GM13977 (cell line): ENCODE results near the gene UBD.

Experiments used
- DNase-seq: peaks from one replicate; pipeline ENCODE4 v3.0.0; 2012; ENCODE audit warnings: low spot score
- CTCF ChIP-seq: IDR thresholded peaks from 2 replicates; pipeline ENCODE4 v1.5.1; 2012; ENCODE audit warnings: mild to moderate bottlenecking, control low read depth; ENCODE audit not compliant: insufficient read depth; ENCODE audit errors: extremely low read depth, missing control alignments
- in situ Hi-C: fragments of 300-500 bp; cut with MboI; formaldehyde crosslinking; loops from one replicate; pipeline ENCODE4 v1.12.0; 2022; ENCODE audit warnings: low sequenced_read_pairs, low pct_unique_long_range_greater_than_20kb, mixed read lengths, inconsistent platforms; ENCODE audit not compliant: unreplicated experiment

The UBD gene

GRCh38 chr6:29553268-29554057 is 6.1 kb downstream of the UBD start:
- peak; percentile 49 for DNase-seq
- no peak for TF ChIP-seq CTCF
- in situ Hi-C loops: no loop called here

- in situ Hi-C loops: no loop called here
- TF ChIP-seq CTCF: no peak
- peak; percentile 88 for DNase-seq
Observed at GRCh38 chr6:29552512-29553051, 7.0 kb downstream of the UBD start.

DNA sequence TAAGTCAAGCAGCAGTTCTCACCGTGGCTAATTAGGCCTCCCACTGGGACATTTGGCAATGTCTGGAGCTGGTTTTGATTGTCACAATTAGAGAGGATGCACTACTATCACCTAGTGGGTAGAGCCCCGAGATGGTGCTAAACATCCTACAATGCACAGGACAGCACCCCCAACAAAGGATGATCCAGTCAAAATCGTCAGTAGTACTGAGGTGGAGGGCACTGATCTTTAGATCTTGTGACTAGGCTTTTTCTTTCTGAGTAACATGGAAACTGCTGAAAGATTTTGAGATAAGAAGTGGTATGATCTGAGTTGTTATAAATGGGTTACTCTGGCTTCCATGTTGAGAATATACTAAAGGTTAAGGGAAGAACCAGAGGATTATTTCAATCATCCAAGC is 12.0 kb downstream of the UBD start:
- TF ChIP-seq CTCF: no peak
- in situ Hi-C loops: no loop called here
- no peak for DNase-seq

DNA sequence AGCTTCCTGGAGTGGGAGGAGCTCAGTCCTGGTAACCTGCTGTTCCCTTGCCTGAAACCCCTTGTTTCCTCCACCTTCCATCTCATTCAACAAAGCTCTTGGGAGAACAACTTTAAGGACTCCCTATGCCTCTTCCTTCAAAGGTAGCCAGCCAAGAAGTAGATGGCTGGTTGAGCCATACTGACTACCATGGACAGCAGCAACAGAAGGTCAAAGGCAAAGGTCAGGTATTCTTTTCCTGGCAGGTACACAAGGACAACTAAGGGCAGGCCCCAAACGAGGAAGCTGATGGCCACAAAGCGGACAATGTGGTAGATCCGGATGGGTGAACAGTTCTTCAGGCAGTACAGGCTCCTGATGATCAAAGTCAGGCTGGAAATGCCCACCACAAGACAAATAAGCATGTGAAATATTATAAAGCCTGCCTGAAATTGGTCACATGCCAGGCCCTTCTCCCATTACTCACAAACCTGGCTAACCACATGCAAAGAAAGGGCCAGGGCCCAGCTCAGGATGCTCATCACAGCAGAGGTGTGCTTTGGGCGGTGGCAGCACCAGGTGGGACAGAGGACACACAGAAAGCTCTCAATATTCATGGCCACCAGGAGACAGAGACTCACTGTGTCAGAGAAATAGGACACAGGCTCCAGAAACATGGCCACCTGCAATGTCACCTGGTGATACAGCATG is 21.7 kb downstream of the UBD start:
- DNase-seq: no peak
- in situ Hi-C loops: no loop called here
- TF ChIP-seq CTCF: no peak

GRCh38 chr6:29532320-29532951 is 27.1 kb downstream of the UBD start:
- DNase-seq: no peak
- in situ Hi-C loops: no loop called here
- TF ChIP-seq CTCF: no peak

- in situ Hi-C loops: no loop called here
- peak; percentile 36 for DNase-seq
- TF ChIP-seq CTCF: no peak
Observed at GRCh38 chr6:29531668-29532067, 27.9 kb downstream of the UBD start.
